ENCODE data around the gene STAB1. TPM values are rescaled to one million over a fixed set of nuclear protein-coding genes. Genes with fewer than 3 reads are reported as not detected.

Gene STAB1
- total RNA-seq, 1 donor from 2014 or later = 404 TPM

GRCh38 chr3:52458031-52458760 is 36.9 kb upstream of the STAB1 start:
- DNase-seq (ENCODE audit: extremely low read depth, low read depth, low spot score) = no peak

GRCh38 chr3:52458770-52459545 is 36.2 kb upstream of the STAB1 start:
- no peak for DNase-seq (ENCODE audit: extremely low read depth, low read depth, low spot score)

- DNase-seq (ENCODE audit: extremely low read depth, low read depth, low spot score) = no peak
Measured at GRCh38 chr3:52461874-52462273, 33.3 kb upstream of the STAB1 start.

- DNase-seq (ENCODE audit: extremely low read depth, low read depth, low spot score) = no peak
Measured at GRCh38 chr3:52463416-52463815, 31.7 kb upstream of the STAB1 start.

- DNase-seq (ENCODE audit: extremely low read depth, low read depth, low spot score) = no peak
Measured at GRCh38 chr3:52468336-52468735, 26.8 kb upstream of the STAB1 start.

- DNase-seq (ENCODE audit: extremely low read depth, low read depth, low spot score) = no peak
Measured at GRCh38 chr3:52469001-52469400, 26.1 kb upstream of the STAB1 start.

- DNase-seq (ENCODE audit: extremely low read depth, low read depth, low spot score) = no peak
Measured at GRCh38 chr3:52470920-52471319, 24.2 kb upstream of the STAB1 start.

- DNase-seq (ENCODE audit: extremely low read depth, low read depth, low spot score) = no peak
Measured at GRCh38 chr3:52471371-52472238, 23.5 kb upstream of the STAB1 start.

- no peak for DNase-seq (ENCODE audit: extremely low read depth, low read depth, low spot score)
Measured at GRCh38 chr3:52472239-52473000, 22.7 kb upstream of the STAB1 start.

GRCh38 chr3:52473026-52473425 is 22.1 kb upstream of the STAB1 start:
- no peak for DNase-seq (ENCODE audit: extremely low read depth, low read depth, low spot score)

- DNase-seq (ENCODE audit: extremely low read depth, low read depth, low spot score) = no peak
Measured at GRCh38 chr3:52477076-52477795, 17.9 kb upstream of the STAB1 start.

GRCh38 chr3:52477796-52478095 is 17.4 kb upstream of the STAB1 start:
- DNase-seq (ENCODE audit: extremely low read depth, low read depth, low spot score) = no peak

GRCh38 chr3:52479037-52479876 is 15.9 kb upstream of the STAB1 start:
- no peak for DNase-seq (ENCODE audit: extremely low read depth, low read depth, low spot score)

GRCh38 chr3:52479877-52480575 is 15.1 kb upstream of the STAB1 start:
- no peak for DNase-seq (ENCODE audit: extremely low read depth, low read depth, low spot score)

GRCh38 chr3:52480768-52481715 is 14.1 kb upstream of the STAB1 start:
- DNase-seq (ENCODE audit: extremely low read depth, low read depth, low spot score) = no peak

- no peak for DNase-seq (ENCODE audit: extremely low read depth, low read depth, low spot score)
Measured at GRCh38 chr3:52481819-52482521, 13.2 kb upstream of the STAB1 start.

GRCh38 chr3:52483081-52483480 is 12.1 kb upstream of the STAB1 start:
- no peak for DNase-seq (ENCODE audit: extremely low read depth, low read depth, low spot score)

All from glomerular endothelial cell (primary cell).